Activated CD8-positive, alpha-beta memory T cell treated with anti-CD3 and anti-CD28 coated beads for 36 hours (primary cell): Measurements from ENCODE around the gene C8G. TPM values are rescaled to one million over a fixed set of nuclear protein-coding genes. Genes with fewer than 3 reads are reported as not detected.

Source experiments
- CTCF ChIA-PET: fragments of 350-600 bp; sonication (Branson Sonifier 250); formaldehyde crosslinking; loops from one replicate; lab custom pipeline; 2021; ENCODE audit warnings: antibody characterized with exemption; lab: Charles Lee
- POLR2A ChIA-PET: fragments of 350-600 bp; sonication (Branson Sonifier 250); formaldehyde crosslinking; loops from one replicate; lab custom pipeline; 2021; ENCODE audit warnings: antibody characterized with exemption; lab: Charles Lee
- total RNA-seq, 2 experiments: library from RNA; stranded (reverse); gene quantifications; one replicate each; pipeline ENCODE4 v1.2.3, GENCODE V29; 2021

Gene C8G
- total RNA-seq, 2 experiments from 2014 or later, result 0.69 TPM; not detected in 1

DNA sequence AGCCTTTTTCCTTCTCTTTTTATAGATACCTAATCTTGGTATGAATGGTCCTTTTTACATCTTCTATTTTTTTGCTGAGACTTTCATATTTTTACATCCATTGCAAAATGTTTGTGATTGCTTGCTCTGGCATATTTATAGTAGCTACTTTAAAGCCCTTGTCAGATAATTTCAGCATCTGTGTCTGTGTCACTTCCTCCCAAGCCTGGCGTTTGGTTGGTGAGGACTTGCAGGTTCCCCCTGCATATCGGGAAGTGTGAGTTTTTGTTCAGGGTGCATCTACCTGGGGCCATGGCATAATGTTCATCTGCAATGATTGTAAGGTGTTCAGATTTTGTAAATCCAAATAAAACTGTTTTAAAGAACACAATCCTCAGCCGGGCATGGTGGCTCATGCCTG is 9.4 kb upstream of the C8G start:
- POLR2A ChIA-PET, result no interaction called here
- CTCF ChIA-PET, result no interaction called here

DNA sequence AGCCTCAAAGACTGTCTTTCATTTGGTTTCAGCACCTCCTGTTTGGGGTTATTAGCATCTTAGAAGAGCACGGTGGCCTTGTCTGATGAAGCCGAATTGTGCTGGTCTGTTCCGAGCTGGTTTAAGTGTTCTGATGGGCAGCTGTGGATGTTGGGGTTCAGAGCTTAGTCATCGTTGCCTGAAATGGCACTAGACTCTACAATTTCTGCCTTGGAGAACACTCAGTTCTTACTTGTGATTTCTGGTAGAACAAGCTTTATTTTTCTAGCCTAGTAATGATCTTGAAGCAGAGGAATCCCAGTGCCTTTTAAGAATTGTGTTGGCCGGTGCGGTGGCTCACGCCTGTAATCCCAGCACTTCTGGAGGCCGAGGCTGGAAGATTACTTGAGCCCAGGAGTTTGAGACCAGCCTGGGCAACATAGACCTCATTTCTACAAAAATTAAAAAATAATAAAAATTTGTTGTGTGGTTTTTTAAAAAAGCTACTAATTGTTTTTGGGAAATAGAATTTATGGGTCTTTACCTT is 8.3 kb upstream of the C8G start:
- ChIA-PET POLR2A (interaction anchor here (0.6 kb wide), 1 partner anchor 22 kb away, joined by 5 read pairs; no protein-coding TSS in a partner anchor), CTCF (interaction anchor here (0.7 to 1.7 kb wide), 2 partner anchors 10 to 80 kb away, joined by 3 to 4 read pairs; no protein-coding TSS in a partner anchor)

DNA sequence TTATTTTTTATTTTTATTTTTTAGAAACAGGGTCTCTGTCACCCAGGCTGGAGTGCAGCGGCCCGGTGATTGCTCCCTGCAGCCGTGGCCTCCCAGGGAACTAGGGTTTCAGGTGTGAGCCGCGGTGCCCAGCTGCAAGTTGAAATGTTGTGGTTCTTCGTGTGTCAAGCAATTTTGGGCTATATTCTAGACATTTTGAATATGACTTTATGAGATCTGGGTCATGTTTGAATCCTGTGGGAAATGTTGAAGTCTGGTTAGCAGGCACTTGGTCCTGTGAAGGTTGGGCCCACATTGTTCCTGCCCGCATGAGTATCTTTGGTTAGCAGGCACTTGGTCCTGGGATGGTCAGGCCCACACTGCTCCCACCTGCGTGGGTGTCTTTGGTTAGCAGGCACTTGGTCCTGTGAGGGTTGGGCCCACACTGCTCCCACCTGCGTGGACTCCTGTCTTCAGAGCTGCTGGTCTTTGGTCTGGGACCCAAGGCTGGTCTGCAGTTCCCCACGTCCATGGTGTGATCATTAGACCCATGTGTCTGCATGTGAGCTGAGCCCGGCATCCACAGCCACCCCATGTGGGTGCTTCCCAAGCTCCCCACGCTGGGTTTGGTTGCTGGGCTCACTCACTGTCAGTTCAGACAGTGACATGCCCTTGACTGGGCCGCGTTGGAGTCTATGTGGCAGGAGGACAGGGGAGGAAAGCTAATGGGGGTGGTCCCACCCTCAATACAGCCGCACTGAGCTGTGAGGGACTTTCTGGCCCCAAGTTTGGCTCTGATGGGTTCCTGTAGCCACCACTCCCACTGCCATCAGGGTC is 7.6 kb upstream of the C8G start:
- POLR2A ChIA-PET, result interaction anchor here (0.6 kb wide), 2 partner anchors 22 to 52 kb away, joined by 5 read pairs; no protein-coding TSS in a partner anchor

DNA sequence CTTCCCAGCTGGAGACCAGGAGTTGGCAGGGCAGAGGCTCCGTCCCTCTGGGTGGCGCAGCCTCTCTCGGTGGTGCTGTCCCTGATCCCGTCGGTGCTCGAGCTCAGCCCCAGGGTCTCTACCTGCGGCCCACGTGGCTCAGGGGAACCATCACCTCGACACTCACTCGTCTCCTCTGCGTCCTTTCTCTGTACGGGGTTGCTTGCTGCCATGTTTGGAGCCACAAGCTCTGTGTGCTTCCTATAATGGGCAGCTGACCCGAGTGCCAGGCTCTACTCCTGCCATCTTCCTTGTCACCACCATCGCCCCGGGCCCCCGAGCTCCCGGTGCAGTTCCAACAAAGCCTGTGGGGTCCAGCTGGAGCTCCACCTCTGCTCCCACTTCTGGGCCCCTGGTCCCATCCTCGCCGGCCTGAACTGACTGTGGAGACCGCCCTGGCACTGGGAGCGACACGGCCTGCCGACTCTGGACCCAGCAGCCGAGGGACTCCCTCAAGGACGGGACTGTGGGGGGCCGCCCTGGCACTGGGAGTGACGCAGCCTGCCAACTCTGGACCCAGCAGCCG is 5.5 kb upstream of the C8G start:
- CTCF ChIA-PET, result no interaction called here
- POLR2A ChIA-PET, result interaction anchor here (0.9 to 1.0 kb wide), 2 partner anchors 21 to 125 kb away, joined by 3 to 5 read pairs; no protein-coding TSS in a partner anchor

More for the DNA sequence above, 7.6 kb upstream of the C8G start:
- CTCF ChIA-PET, result interaction anchor here (0.6 to 1.7 kb wide), 4 partner anchors 10 to 154 kb away, joined by 3 to 5 read pairs (median 4); no protein-coding TSS in a partner anchor

DNA sequence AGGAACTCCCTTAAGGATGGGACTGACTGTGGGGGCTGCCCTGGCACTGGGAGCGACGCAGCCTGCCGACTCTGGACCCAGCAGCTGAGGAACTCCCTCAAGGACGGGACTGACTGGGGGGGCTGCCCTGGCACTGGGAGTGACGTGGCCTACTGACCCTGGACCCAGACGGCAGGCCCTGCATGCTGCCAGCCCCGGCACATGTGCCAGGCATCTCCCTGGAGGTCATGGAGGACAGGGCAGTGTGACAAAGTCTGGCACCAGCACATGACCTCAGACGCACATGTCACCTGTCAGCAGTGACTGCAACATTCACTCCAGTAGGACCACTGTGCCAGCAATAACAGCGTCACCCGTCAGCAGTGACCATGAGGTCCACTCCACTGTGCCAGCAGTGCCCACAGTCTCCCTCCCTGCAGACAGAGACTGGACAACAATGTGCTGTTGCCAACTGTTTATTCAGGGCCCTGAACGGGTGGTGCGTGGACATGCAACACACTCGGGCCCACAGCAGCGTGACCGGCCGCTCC is 5.0 kb upstream of the C8G start:
- ChIA-PET CTCF (no interaction called here), POLR2A (interaction anchor here (1.0 kb wide), 1 partner anchor 126 kb away, joined by 5 read pairs; no protein-coding TSS in a partner anchor)

DNA sequence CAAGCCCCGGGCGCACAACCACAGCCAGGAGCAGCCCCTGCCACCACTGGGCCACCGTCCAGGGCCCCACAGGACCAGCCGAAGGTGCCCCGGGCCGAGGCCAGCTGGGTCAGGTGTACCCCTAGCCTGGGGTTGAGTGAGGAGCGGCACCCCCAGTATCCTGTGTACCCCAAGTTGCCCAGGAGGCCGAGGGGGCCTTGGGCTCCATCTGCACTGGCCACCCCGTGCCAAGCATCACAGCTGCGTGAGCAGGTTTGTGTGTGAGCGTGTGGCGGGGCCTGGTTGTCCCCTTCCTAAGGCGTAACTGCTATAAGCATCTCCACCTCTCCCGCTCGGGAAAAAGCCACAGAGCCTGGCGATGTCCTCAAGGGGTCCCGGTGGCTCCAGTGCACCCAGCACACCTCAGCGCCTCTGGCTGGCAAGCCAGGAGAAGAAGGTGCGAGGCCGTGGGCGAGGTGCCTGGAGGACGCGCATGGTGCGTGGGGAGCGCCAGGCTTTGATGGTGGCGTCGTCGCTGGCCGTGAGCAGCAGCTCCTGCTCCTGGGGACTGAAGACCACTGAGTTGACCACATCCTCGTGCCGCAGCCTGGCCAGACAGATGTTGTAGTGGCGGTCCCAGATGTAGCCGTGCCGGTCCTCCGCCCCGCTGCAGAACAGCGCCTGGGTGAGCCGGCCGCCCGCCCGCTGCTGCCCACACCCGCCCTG is 4.4 kb upstream of the C8G start:
- ChIA-PET POLR2A (no interaction called here), CTCF (no interaction called here)

DNA sequence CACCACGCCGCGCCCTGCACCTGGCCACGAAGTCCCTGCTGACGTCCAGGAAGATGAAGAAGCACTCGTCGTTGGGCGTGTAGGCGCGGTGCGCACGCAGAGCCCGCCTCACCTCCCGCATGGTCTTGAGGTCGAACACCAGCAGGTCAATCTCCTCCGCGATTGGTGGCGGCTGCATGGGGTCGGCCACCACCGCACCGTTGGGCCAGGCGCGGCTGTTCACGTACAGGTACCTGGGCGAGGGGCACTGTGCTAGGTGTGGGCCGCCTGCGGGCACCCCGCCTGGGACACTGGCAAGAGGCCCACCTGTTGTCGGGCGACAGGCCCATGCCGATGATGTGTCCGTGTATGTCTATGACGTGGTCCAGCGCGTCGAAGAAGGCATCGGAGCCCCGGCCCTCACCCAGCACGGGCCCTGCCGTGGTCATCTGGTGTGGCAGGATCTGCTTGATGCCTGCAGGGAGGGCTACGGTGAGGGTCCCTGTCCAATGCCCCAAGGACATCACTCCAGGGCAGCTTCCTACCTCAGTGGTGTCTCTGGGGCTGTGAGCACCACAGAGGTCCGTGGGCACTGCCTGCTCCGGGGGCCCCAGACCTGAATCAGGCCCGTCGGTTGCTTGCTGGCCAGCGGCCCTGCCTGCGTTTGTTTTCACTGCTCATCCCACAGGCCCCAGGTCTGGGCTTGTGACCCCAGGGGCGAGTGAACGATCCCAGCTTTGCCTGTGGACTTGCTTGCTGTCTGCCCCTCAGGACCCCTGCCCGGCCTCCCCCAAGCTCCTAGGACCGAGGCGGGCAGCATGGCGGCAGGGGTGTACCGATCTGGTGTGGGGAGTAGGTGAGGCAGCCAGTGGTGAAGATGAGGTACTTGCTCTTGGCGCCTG is 3.6 kb upstream of the C8G start:
- POLR2A ChIA-PET, result no interaction called here
- CTCF ChIA-PET, result interaction anchor here (1.8 kb wide), 1 partner anchor 97 kb away, joined by 3 read pairs; no protein-coding TSS in a partner anchor

DNA sequence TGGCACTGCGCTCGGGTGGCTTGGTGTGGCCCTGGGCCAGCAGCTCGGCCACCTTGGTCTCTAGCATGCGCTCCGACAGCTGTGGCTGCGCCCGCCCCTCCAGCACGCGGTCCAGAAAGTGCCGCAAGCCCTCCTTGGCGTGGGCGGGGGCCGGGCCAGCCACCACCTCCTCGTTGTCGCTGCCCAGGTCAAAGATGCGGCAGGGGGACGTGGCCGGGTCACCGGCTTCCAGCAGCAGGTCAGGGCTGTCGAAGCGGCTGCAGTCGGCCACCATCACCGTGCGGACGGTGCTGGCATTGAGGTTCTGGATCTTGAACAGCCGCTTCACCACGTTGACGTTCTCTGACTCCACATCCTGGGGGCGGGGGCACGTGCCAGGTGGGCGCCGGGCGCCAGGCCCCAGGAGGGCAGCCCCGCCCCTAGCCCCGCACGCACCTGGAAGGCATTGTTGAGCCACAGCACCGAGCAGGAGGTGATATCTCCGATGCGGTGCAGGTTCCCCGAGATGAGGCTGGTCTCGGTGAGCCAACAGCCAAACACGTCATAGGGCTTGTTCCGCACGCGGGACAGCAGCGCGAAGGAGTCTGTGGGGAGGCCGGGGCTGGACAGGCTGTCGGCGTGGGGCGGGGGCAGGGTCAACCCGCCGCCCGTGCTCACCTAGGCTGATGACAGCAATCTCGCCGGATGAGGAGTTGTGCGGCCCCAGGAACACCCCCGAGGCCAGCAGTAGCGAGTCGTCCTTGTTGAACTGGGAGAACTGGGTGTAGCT is 2.7 kb upstream of the C8G start:
- POLR2A ChIA-PET, result no interaction called here
- CTCF ChIA-PET, result interaction anchor here (1.8 kb wide), 1 partner anchor 98 kb away, joined by 3 read pairs; no protein-coding TSS in a partner anchor

DNA sequence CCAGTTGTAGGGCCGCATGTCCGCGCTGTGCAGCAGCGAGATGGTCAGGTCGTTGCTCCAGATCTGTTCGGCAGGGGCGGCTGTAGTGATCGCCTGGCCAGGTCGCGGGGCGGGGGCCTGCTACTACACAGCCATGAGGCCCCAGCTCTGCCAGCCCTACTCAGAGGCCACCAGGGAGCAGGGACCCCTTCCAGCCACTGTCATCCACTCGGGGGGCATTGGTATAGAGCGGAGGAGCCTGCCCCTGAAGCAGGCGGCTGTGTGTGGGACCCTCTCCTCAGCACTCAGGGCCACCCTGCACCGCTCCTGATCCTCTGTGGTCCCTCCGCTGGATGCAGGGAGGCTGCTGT is 2.2 kb upstream of the C8G start:
- POLR2A ChIA-PET, result interaction anchor here (0.7 kb wide), 2 partner anchors 8 to 57 kb away, joined by 3 to 4 read pairs; partner anchors contain the start of gene TRAF2
- CTCF ChIA-PET, result interaction anchor here (0.9 to 6.4 kb wide), 3 partner anchors 93 to 99 kb away, joined by 3 to 46 read pairs (median 3); no protein-coding TSS in a partner anchor

DNA sequence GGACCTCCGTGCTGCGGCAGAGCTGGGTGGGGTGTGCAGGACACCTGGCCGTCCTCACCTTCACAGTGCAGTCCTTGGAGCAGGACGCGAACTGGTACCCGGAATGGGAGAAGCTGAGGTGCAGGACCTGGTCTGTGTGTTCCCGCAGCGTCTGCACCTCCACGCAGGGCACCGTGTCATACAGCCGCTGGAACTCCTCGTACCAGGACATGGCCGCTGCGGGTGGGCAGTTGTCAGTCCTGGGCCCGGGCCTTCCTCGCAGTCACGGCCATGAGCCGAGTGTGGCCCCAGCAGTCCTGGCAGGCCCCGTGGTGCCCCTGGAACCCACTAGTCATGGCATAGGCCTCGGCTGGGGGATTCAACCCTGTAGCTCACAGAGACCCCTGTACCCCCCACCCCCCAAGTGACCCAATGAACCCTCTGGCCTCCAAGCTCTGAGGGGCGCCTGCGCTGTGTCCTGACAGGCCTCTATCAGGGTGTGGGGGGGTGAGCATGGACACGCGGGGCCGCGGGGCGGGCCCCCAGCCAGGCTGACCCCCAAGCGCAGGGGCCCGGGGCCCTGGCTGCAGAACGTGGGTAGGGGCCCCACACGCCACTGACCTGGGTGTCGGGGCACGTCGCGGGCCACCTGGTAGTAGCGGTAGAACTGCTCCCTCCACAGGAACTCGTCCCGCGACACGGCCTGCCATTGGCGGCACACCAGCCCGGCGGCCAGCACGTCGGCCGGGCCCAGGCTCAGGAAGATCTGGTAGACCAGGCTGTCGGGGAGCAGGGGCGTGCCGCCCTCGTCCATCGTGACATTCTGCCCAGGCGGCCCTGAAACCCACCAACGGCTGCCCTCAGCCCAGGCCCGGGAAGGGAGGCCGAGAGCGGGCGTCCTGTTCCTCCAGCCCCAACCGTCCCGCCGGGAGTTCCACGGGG is 1.5 kb upstream of the C8G start:
- ChIA-PET CTCF (interaction anchor here (0.5 to 6.4 kb wide), 10 partner anchors 17 to 151 kb away, joined by 3 to 46 read pairs (median 3); no protein-coding TSS in a partner anchor), POLR2A (interaction anchor here (0.6 to 1.0 kb wide), 5 partner anchors 9 to 82 kb away, joined by 3 to 5 read pairs (median 3); partner anchors contain the start of gene TRAF2)

DNA sequence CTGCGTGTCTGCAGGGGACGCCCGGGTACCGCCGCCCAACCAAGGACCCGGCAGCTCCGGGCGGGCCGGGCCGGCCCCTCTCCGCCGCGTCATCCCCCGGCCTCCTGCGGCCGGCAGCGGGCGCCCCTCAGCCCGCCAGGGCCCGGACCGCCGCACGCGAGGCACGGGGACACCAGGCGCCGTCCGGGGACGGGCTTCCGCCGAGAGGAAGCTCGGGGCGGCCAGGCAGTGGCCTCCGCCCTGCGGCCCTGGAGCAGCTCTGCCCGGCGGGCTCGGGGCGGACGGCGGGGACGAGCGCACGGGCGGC is 878 bp upstream of the C8G start:
- ChIA-PET POLR2A (interaction anchor here (0.6 to 1.0 kb wide), 3 partner anchors 42 to 82 kb away, joined by 3 to 5 read pairs (median 3); no protein-coding TSS in a partner anchor), CTCF (interaction anchor here (0.5 to 6.4 kb wide), 10 partner anchors 17 to 152 kb away, joined by 3 to 46 read pairs (median 3); no protein-coding TSS in a partner anchor)

DNA sequence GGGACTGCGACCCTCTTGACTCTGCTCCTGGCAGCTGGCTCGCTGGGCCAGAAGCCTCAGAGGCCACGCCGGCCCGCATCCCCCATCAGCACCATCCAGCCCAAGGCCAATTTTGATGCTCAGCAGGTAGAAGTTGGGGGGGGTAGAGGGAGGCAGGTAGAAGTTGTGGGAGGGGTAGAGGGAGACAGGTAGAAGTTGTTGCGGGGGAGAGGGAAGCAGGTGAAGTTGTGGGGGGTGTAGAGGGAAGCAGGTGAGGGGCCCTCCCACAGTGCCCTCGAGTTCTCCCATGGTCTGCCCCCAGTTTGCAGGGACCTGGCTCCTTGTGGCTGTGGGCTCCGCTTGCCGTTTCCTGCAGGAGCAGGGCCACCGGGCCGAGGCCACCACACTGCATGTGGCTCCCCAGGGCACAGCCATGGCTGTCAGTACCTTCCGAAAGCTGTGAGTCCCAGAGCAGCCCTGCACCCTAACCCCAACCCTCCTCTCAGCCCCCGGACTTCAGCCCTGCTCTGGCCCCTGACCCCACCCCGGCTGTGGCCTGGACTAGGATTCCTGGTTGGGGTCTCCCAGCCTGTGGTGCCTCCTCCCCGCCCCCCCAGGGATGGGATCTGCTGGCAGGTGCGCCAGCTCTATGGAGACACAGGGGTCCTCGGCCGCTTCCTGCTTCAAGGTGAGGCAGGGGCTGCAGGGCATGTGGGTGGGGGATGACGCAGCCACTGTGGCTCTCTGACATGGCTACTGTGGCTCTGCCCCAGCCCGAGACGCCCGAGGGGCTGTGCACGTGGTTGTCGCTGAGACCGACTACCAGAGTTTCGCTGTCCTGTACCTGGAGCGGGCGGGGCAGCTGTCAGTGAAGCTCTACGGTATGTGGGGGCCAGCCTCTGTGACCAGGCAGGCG is 537 bp downstream of the C8G start:
- CTCF ChIA-PET, result interaction anchor here (0.6 to 6.4 kb wide), 11 partner anchors 29 to 123 kb away, joined by 3 to 46 read pairs (median 4); partner anchors contain the start of genes ABCA2, AJM1, PAXX and PTGDS
- POLR2A ChIA-PET, result no interaction called here

DNA sequence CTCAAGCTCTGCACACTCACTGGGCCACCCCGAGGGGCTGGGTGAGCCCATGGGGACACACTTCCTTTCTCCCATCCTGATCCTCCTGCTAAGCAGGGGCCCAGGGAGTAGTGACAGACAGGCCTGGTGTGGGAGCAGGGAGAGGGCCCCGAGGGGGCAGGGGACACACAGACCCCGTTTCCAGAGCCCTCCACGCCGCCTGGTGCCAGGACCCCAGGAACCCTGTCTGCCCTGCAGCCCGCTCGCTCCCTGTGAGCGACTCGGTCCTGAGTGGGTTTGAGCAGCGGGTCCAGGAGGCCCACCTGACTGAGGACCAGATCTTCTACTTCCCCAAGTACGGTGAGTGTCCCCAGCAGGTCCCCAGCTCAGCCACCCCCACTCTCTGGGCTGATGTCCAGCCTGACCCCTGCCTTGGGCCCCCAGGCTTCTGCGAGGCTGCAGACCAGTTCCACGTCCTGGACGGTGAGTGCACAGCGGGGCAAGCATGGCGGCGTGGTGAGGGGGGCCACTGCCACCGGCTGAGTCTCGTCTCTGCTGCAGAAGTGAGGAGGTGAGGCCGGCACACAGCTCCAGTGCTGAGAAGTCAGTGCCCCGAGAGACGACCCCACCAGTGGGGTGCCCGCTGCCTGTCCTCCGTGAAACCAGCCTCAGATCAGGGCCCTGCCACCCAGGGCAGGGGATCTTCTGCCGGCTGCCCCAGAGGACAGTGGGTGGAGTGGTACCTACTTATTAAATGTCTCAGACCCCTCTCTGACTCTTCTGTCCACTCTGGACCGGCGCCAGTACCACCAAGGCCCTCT is 1.4 kb downstream of the C8G start:
- ChIA-PET POLR2A (no interaction called here), CTCF (interaction anchor here (1.1 to 6.4 kb wide), 6 partner anchors 29 to 89 kb away, joined by 4 to 46 read pairs (median 5); partner anchors contain the start of genes ABCA2 and PAXX)
